OCI-LY7 (cell line): Measurements from ENCODE around the gene GPR137B. TPM values are rescaled to one million over a fixed set of nuclear protein-coding genes. Genes with fewer than 3 reads are reported as not detected.

Source experiments
- BruUV-seq: library from RNA; stranded (reverse); fragments of 400-500 nt; replicated peaks from 2 replicates; lab custom pipeline; 2021; lab: Mats Ljungman, UMichigan
- CTCF ChIA-PET: fragments of 300-600 bp; sonication (Branson Sonifier 250); formaldehyde crosslinking; loops from one replicate; lab custom pipeline; 2022; ENCODE audit warnings: antibody characterized with exemption; ENCODE audit not compliant: unreplicated experiment; lab: Charles Lee
- POLR2A ChIA-PET: fragments of 300-600 bp; sonication (Branson Sonifier 250); formaldehyde crosslinking; loops from one replicate; lab custom pipeline; 2022; ENCODE audit warnings: antibody characterized with exemption; lab: Charles Lee
- DNase-seq: peaks from one replicate; pipeline ENCODE4 v3.0.0-alpha.2; 2015; ENCODE audit warnings: low spot score
- H2AFZ ChIP-seq: fragments of 200-600 bp; sonication (generic), shearing (Covaris generic); 2 replicates; pipeline ENCODE4 v1.6.1; 2014; ENCODE audit warnings: mild to moderate bottlenecking, antibody characterized with exemption, low read length, moderate library complexity
- H3K27ac ChIP-seq: fragments of 200-600 bp; sonication (generic); 2 replicates; pipeline ENCODE4 v1.5.1; 2014; ENCODE audit warnings: mixed run types, low read depth, mild to moderate bottlenecking, moderate library complexity, low read length, inconsistent platforms; ENCODE audit not compliant: poor library complexity, severe bottlenecking
- H3K36me3 ChIP-seq: fragments of 200-600 bp; sonication (generic); 2 replicates; pipeline ENCODE4 v1.6.1; 2014; ENCODE audit warnings: mild to moderate bottlenecking, antibody characterized with exemption, low read length, moderate library complexity, mixed read lengths; ENCODE audit not compliant: insufficient read depth
- H3K4me1 ChIP-seq: fragments of 200-600 bp; sonication (generic); 2 replicates; pipeline ENCODE4 v1.5.1; 2014; ENCODE audit warnings: mild to moderate bottlenecking, low read length; ENCODE audit not compliant: insufficient read depth, poor library complexity, severe bottlenecking
- H3K4me2 ChIP-seq: fragments of 200-600 bp; sonication (generic); 2 replicates; pipeline ENCODE4 v1.6.1; 2014; ENCODE audit warnings: mild to moderate bottlenecking, low read length
- H3K4me3 ChIP-seq: fragments of 200-600 bp; sonication (generic); 2 replicates; pipeline ENCODE4 v1.5.1; 2014; ENCODE audit warnings: mild to moderate bottlenecking, low read depth, low read length; ENCODE audit not compliant: poor library complexity, severe bottlenecking
- H3K79me2 ChIP-seq: fragments of 200-600 bp; sonication (generic); 2 replicates; pipeline ENCODE4 v1.6.1; 2016; ENCODE audit warnings: low read depth, mild to moderate bottlenecking, low read length, moderate library complexity, mixed read lengths; ENCODE audit not compliant: insufficient read depth
- H3K9me2 ChIP-seq: fragments of 200-600 bp; sonication (generic); 2 replicates; pipeline ENCODE4 v1.6.1; 2016; ENCODE audit warnings: mild to moderate bottlenecking, low read length, mixed read lengths; ENCODE audit not compliant: insufficient read depth
- H3K9me3 ChIP-seq: fragments of 200-600 bp; sonication (generic); 2 replicates; pipeline ENCODE4 v1.6.1; 2014; ENCODE audit warnings: mild to moderate bottlenecking, mixed run types, low read length, mixed read lengths
- H4K20me1 ChIP-seq: fragments of 200-600 bp; sonication (generic); 2 replicates; pipeline ENCODE4 v1.6.1; 2014; ENCODE audit warnings: mild to moderate bottlenecking, antibody characterized with exemption, low read length, moderate library complexity, mixed read lengths; ENCODE audit not compliant: insufficient read depth
- EZH2phosphoT487 ChIP-seq: fragments of 200-600 bp; sonication (generic); IDR thresholded peaks from 2 replicates; pipeline ENCODE4 v1.6.1; 2018; ENCODE audit warnings: low read depth, borderline replicate concordance, mild to moderate bottlenecking, mixed run types, antibody characterized with exemption, low read length, moderate library complexity, mixed read lengths
- intact Hi-C: fragments of 100-400 bp; cut with micrococcal nuclease; formaldehyde crosslinking; loops from one replicate; pipeline ENCODE4 v1.10.0; 2022; ENCODE audit not compliant: unreplicated experiment
- total RNA-seq, 2 experiments: library from RNA; depleted of rRNA in 1 of 2; stranded (reverse); fragments of >200 nt in 1 of 2; shearing (Covaris generic) in 1 of 2; gene quantifications; 2 replicates each; pipeline ENCODE4 v1.2.3, GENCODE V29; 2014 to 2022
- TF ChIP-seq, protein P1 (sequence below): fragments of 200-600 bp; sonication (generic); conservative IDR thresholded peaks from 2 replicates; pipeline ENCODE4 v1.5.1; 2014; ENCODE audit warnings: mild to moderate bottlenecking, antibody characterized with exemption, low read length, moderate library complexity, mixed read lengths

The GPR137B gene
- total RNA-seq, 2 experiments from 2014 or later: 2.8 to 3.1 TPM

DNA sequence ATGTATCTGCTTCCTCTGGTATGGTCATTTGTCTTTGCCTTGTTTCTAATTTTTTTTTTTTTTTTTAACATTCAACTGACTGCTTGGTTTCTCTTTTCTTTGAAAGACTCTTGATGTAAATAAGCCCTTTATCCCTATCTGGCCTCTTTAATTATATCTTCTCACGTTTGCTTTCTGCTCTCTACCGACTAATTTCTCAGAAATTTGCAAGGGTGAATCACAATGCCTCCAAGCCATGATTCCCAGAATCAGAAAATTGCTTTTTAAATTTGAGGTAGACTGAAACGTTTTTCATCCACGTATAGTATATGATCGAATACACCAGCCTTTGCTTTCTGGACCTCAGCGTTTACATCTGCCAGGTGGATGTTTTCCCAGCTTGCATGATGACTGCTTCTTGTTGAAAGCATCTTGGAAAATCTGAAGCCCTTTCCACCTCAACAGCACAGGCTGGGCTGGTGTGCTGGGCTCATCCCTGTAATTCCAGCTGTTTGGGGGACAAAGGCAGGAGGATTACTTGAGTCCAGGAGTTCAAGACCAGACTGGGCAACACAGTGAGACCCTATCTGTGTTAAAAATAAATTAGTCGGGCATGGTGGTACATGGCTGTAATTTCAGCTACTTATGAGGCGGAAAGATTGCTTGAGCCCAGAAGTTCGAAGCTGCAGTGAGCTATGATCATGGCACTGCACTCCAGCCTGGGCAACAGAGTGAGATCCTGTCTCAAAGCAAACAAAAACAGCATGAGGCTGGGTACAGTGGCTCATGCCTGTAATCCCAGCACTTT is 35.0 kb upstream of the GPR137B start:
- Histone ChIP-seq H3K36me3 (no peaks in the 10 kb centered on the region), H3K27ac (no peak overlapping the region), H3K9me2 (no peaks in the 10 kb centered on the region), H3K79me2 (no peaks in the 10 kb centered on the region), H4K20me1 (no peaks in the 10 kb centered on the region), H2AFZ (no peak overlapping the region), H3K9me3 (no peaks in the 10 kb centered on the region), H3K4me2 (no peak overlapping the region), H3K4me1 (no peaks in the 10 kb centered on the region), H3K4me3 (no peak overlapping the region)
- intact Hi-C loops: loop anchor here (10.0 kb wide), 3 partner anchors 237 to 1457 kb away; no protein-coding TSS in a partner anchor
- TF ChIP-seq EZH2phosphoT487: no peak
- TF ChIP-seq, protein P1, sequence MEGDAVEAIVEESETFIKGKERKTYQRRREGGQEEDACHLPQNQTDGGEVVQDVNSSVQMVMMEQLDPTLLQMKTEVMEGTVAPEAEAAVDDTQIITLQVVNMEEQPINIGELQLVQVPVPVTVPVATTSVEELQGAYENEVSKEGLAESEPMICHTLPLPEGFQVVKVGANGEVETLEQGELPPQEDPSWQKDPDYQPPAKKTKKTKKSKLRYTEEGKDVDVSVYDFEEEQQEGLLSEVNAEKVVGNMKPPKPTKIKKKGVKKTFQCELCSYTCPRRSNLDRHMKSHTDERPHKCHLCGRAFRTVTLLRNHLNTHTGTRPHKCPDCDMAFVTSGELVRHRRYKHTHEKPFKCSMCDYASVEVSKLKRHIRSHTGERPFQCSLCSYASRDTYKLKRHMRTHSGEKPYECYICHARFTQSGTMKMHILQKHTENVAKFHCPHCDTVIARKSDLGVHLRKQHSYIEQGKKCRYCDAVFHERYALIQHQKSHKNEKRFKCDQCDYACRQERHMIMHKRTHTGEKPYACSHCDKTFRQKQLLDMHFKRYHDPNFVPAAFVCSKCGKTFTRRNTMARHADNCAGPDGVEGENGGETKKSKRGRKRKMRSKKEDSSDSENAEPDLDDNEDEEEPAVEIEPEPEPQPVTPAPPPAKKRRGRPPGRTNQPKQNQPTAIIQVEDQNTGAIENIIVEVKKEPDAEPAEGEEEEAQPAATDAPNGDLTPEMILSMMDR: no peak
- no TSS peak for BruUV-seq
- ChIA-PET POLR2A (interaction anchor here (0.7 to 1.2 kb wide), 3 partner anchors 9 to 451 kb away, joined by 3 to 5 read pairs (median 3); no protein-coding TSS in a partner anchor), CTCF (no interaction called here)
- DNase-seq: no peak

DNA sequence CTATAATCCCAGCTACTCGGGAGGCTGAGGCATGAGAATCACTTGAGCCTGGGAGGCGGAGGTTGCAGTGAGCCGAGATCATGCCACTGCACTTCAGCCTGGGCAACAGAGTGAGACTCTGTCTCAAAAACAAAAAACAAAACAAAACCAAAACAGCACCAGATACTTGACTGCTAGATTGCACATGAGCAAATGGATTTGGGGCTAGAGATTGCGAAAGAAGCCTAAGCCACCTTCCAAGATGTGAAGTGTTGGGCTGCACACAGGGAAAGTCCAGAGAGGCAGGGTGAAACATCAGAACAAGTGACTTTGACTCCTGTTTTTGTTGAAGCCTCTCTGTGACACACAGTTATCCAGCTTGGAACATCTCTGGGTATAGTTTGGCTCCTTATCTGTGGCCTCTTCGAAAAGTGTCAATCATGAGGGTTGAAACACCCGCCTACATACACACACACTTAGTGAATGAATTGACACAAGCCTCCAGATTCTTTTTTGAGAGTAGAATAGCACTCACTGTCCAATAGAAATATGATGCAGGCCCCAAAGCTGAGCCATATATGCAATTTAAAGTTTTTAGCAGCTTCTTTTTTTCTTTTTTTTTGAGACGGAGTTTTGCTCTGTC is 34.2 kb upstream of the GPR137B start:
- CTCF ChIA-PET: no interaction called here
- Histone ChIP-seq H3K36me3 (no peaks in the 10 kb centered on the region), H4K20me1 (no peaks in the 10 kb centered on the region), H2AFZ (no peak overlapping the region), H3K79me2 (no peaks in the 10 kb centered on the region), H3K27ac (no peak overlapping the region), H3K9me2 (no peaks in the 10 kb centered on the region), H3K4me1 (no peaks in the 10 kb centered on the region), H3K4me3 (no peak overlapping the region), H3K4me2 (no peak overlapping the region), H3K9me3 (no peaks in the 10 kb centered on the region)
- BruUV-seq: no TSS peak
- intact Hi-C loops: loop anchor here (10.0 kb wide), 3 partner anchors 237 to 1457 kb away; no protein-coding TSS in a partner anchor
- POLR2A ChIA-PET: interaction anchor here (1.0 kb wide), 1 partner anchor 8 kb away, joined by 3 read pairs; no protein-coding TSS in a partner anchor
- TF ChIP-seq, protein P1: no peak
- DNase-seq: no peak

- no peak for DNase-seq
- H3K4me2 ChIP-seq: no peak overlapping the region
- no peaks in the 10 kb centered on the region for H3K4me1 ChIP-seq
- H3K9me2 ChIP-seq: no peaks in the 10 kb centered on the region
- ChIA-PET POLR2A (no interaction called here), CTCF (no interaction called here)
- intact Hi-C loops: no loop called here
- H3K9me3 ChIP-seq: no peaks in the 10 kb centered on the region
- no peak overlapping the region for H3K27ac ChIP-seq
- no peak overlapping the region for H3K4me3 ChIP-seq
- TF ChIP-seq EZH2phosphoT487: no peak
- TF ChIP-seq, protein P1: no peak
- no peak overlapping the region for H2AFZ ChIP-seq
- H4K20me1 ChIP-seq: no peaks in the 10 kb centered on the region
- H3K36me3 ChIP-seq: no peaks in the 10 kb centered on the region
- H3K79me2 ChIP-seq: no peaks in the 10 kb centered on the region
- BruUV-seq: no TSS peak
Observed at GRCh38 chr1:236110137-236110536, 32.2 kb upstream of the GPR137B start.
